ENCODE data around the gene PSTPIP2. TPM values are rescaled to one million over a fixed set of nuclear protein-coding genes. Genes with fewer than 3 reads are reported as not detected.
A peak's percentile ranks its signal among the peaks of the same experiment; 100 is the strongest.

The PSTPIP2 gene
- total and polyA plus RNA-seq, 7 donors = 0.48 to 18.8 (median 7.0) TPM

GRCh38 chr18:46060359-46060841, 11.7 kb downstream of the PSTPIP2 start:
- 85 to 89% (median 89%) methylated on average over 3 of the region's 3 CpGs for WGBS, 3 donors
- DNase-seq = no peak
- TF ChIP-seq CTCF (IDR thresholded peaks at IDR 0.05) = no peak
- H3K36me3 ChIP-seq (ENCODE audit: insufficient read depth in 1 of 2, low read depth in 1 of 2) = no peaks in the 10 kb centered on the region
- no peak overlapping the region for H3K27ac ChIP-seq
- ATAC-seq = no peak
- peaks cover 2% of the 10 kb centered on the region for H3K4me1 ChIP-seq
- H3K9me3 ChIP-seq = no peaks in the 10 kb centered on the region
- H3K27me3 ChIP-seq (ENCODE audit: insufficient read depth in 3 of 3, low read length in 2 of 3) = no peaks in the 10 kb centered on the region
- intact Hi-C loops (cut with DNase I) = no loop called here
- no peak overlapping the region for H3K4me3 ChIP-seq

DNA sequence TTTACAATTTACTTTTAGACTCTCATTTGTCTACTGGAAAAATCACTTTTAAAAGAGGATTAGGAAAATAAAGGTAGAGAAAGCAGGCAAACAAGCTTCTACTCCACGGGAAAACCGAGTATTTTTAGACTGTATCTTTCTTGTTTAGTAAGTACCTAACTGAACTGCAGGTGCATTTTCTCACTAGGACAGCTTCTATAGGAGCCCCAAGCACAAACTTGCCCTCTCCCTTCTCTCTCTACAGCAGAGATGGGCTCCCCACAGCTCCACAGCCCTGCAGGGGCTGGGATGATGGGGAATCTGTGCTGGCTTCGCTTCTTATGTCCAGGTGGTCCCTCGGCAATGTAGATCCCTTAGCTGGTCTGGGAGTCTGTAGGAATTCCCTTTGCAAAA, 16.2 kb downstream of the PSTPIP2 start:
- H3K4me3 ChIP-seq = no peak overlapping the region
- H3K36me3 ChIP-seq (ENCODE audit: insufficient read depth in 1 of 2, low read depth in 1 of 2) = no peaks in the 10 kb centered on the region
- H3K27ac ChIP-seq = peak overlapping the region; percentile 69
- intact Hi-C loops (cut with DNase I) = no loop called here
- DNase-seq = no peak
- TF ChIP-seq CTCF (IDR thresholded peaks at IDR 0.05) = no peak
- ATAC-seq = no peak
- no peaks in the 10 kb centered on the region for H3K27me3 ChIP-seq (ENCODE audit: insufficient read depth in 3 of 3, low read length in 2 of 3)
- peaks cover 26% of the 10 kb centered on the region for H3K4me1 ChIP-seq
- WGBS, 3 donors = 62 to 71% (median 65%) methylated on average over 4 of the region's 4 CpGs
- H3K9me3 ChIP-seq = no peaks in the 10 kb centered on the region

- ATAC-seq (peak; percentile 37 to 59 (median 50)), DNase-seq (no peak)
- peaks cover 26% of the 10 kb centered on the region for H3K4me1 ChIP-seq
- H3K36me3 ChIP-seq (ENCODE audit: insufficient read depth in 1 of 2, low read depth in 1 of 2) = no peaks in the 10 kb centered on the region
- H3K9me3 ChIP-seq = no peaks in the 10 kb centered on the region
- 54 to 77% (median 55%) methylated on average over 6 of the region's 6 CpGs for WGBS, 3 donors
- no peak overlapping the region for H3K4me3 ChIP-seq
- H3K27ac ChIP-seq = peak overlapping the region; percentile 69
- no peaks in the 10 kb centered on the region for H3K27me3 ChIP-seq (ENCODE audit: insufficient read depth in 3 of 3, low read length in 2 of 3)
- intact Hi-C loops (cut with DNase I) = no loop called here
- no peak for TF ChIP-seq CTCF (IDR thresholded peaks at IDR 0.05)
Observed at GRCh38 chr18:46054956-46055837, 16.9 kb downstream of the PSTPIP2 start.

DNA sequence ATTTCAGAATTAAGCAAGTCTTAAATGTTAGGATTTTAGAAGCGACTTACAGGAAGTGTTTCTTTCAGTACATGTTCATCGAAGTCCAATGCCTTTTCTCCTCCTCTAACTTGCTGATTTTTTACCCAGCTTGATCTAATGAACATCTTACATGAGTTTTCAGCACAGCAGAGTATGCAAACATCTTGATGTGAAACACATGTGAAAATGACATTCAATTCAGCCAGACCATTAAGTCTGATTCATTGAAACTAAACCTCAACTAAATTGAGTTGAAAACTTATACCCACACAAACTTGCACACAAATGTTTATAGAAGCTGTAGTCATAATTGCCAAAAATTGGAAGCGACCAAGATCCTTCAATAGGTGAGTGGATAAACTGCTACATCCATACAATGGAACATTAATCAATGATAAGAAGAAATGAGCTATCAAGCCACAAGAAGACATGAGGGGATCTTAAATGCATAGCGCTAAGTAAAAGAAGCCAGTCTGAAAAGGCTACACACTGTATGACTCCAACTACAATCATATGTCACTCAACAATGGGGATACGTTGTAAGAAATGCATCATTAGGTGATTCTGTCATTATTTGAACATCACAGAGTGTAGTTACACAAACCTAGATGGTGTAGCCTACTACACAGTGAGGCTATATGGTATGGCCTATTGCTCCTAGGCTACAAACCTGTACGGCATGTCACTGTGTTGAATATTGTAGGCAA, 18.5 kb downstream of the PSTPIP2 start:
- no peak for ATAC-seq
- intact Hi-C loops (cut with DNase I) = no loop called here
- Histone ChIP-seq H3K4me1 (peaks cover 26% of the 10 kb centered on the region), H3K36me3 (ENCODE audit: insufficient read depth in 1 of 2, low read depth in 1 of 2) (no peaks in the 10 kb centered on the region), H3K27ac (peak overlapping the region; percentile 79), H3K4me3 (no peak overlapping the region), H3K27me3 (ENCODE audit: insufficient read depth in 3 of 3, low read length in 2 of 3) (no peaks in the 10 kb centered on the region), H3K9me3 (no peaks in the 10 kb centered on the region)
- no peak for TF ChIP-seq CTCF (IDR thresholded peaks at IDR 0.05)
- 86 to 88% (median 88%) methylated on average over 6 of the region's 6 CpGs for WGBS, 3 donors
- DNase-seq = no peak

Measured in psoas muscle (tissue), 8 donors.